EL (cell line): Measurements from ENCODE around the gene EPB41L3.
"Not testable (repeated sequence)": the region's sequence is repeated elsewhere in the genome, so short reads cannot be mapped to it uniquely, and the experiment has no call there.

ENCODE experiments used
- DNase-seq: peaks from one replicate; pipeline ENCODE4 v3.0.0-alpha.2; 2016

The EPB41L3 gene

DNA sequence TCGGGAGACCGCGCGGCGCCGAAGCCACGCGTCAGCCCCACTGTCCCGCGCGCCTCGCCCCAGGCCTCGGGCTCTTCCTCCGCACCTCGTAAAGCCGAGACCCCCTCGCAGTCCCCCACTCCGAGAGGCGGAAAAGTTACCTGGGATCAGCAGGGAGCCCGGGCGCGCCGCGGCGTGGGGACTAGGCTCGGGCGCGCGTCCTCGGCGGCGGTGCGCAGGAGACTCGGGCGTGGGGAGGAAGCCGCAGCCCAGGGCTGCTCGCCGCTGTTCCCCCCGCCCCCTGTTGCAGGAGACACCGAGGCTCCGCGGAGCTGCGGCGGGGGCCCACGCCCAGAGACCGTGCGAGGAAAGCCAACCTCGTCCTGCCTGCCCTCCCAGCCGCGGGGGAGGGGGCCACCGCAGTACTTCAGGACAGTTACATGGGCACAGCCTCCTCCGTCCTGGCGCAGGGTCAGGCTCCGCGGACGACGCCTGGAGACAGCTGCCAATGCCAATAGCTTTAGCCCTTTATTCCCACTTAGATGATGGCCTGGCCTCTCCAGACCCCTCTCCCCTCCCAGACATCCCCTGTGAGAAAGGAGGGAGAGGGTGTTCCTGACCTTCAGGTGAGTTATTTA, at the start of gene EPB41L3:
EPB41L3 (minus strand) TSS at position 225 of the 617 bp plus-strand sequence. CDS start 54,814 bp downstream, outside the sequence.
- DNase-seq: no peak

DNA sequence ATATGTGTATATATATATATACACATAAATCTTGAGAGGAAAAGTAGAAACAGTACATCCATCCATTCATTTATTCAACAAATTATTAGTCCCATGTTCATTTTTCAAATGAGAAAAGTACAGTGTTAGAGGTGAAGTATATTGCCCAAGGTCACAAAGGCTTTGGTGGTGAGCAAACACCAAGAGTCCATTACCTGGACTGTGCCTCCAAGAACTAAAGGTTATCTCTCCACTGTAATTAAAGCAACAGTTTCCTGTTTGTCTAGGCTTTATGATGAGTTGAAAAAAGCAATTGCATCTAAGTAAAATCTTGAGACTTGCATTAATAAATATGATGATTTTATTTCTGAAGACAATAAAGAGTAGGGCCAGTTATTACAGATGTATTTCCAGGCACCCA, 44.7 kb upstream of the EPB41L3 start:
- DNase-seq: no peak

DNA sequence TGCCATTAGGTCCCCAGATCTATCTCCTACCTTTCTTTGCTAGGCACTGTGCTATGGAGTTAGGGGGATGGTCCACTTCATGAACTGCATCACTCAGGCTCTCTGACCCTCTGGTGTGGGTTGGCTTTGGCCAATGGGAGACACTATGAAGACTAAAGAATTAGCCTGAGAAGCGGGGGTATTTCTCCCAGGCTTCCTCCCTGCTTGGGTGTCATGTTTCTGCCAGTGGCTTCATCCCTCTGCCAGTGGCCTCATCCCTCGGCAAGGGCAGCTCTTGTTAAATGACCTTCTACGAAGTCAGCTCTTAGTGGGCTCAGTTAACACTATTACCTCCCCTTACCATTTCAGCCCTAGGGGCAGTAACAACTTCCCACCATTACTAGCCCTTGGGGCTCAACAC, 41.9 kb upstream of the EPB41L3 start:
- DNase-seq: no peak

DNA sequence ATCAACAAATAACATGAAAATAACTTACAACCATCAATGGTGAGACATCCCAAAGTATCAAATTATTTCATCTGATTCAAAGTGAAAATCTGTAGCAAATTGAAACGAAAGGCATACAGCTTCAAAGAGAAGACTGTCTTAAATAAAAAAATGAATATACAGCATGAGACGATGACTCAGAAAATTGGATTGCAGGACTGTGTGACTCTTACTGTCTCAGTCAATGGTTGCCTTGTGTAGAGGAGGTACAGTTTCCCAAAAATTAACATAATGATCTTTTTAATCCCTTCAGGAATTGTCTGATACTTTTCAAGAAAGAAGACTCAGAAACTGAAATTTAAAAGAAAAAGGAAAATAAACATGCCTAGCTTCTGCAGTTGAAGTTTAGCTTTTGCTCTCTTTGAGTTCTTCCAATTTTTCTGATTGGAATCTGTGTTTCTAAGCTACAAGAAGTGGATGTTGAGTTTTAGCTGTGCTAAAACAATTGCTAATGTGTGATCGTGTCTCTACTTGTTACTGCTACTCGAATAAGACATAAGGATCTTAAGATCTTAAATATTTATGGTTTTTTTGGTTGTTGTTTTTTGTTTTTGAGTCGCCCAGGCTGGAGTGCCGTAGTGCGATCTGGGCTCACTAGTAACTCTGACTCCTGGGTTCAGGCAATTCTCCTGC, 41.1 kb upstream of the EPB41L3 start:
- no peak for DNase-seq

DNA sequence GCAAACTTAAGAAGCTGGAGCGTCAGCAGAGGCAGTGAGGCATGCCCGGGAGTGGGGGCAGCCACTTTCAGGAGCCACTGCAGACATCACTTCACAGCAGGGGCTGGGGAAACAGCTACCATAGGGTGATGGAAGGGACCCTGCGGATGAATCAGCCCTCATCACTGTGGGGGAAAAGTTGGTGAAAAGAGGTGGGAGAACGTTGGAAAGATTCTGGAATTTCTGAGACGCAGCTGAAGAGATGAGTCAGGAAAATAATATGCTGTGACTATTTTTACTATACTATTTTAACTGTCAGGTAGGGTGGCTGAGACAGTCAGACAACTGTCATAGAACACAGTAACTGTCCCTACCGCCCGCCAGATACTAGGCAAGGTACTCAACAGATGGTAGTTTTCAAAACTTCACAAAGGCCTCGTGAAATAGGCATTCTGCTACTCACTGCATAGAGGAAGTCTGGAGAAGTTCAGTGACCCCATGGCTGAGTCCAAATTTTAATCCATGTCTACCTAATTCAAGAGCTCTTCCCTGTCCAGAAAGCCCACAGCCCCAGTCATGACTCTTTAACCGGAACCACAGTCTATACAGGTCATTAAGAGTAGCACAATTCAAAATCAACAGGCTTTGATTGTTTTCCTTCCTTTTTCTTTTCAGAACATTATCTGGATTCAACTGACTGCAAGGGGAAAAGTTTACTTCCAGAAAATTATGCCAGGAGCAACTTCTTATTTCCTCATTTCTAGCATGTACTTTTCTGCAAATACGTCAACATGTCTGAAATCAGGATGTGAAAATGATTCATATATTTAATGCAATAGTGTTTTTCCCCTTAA, 39.3 kb upstream of the EPB41L3 start:
- DNase-seq: no peak

DNA sequence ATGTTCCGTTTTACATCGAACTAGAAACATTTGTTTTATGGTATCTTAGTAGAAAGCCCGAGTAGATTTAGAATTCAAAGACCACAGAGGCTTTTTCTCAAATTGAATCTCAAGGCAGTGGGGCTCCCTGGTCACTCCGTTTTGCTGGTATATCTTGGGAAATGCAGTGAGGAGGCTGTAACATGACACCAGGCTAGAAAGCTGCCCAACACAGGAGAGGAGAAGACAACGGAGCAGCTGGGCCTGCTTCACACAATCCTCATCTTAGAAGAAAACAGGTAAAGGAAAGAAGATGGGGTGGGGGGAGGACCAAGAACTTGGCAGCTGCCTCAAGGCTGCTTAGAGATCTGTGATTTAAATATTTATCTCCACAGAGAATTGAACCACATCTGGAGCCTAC, 38.3 kb upstream of the EPB41L3 start:
- DNase-seq: no peak

DNA sequence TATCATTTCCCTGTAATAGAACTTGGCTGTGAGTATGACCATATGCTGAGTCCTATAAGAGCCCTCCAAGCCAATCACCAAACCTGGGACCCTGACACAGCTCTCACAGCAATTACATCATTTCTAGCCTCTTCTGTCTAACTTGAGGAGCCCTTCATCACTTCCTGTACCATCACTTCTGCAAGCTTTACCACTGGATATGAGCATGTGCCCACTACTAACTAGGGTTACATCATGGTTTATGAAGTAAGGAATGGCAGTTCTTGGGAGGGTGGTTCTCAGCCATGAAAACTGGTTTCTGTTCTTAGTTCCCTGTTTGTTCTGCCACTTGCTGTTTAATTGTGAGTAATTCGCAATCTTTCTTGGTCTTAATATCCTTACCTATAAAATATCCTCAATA, 31.0 kb upstream of the EPB41L3 start:
- no peak for DNase-seq

DNA sequence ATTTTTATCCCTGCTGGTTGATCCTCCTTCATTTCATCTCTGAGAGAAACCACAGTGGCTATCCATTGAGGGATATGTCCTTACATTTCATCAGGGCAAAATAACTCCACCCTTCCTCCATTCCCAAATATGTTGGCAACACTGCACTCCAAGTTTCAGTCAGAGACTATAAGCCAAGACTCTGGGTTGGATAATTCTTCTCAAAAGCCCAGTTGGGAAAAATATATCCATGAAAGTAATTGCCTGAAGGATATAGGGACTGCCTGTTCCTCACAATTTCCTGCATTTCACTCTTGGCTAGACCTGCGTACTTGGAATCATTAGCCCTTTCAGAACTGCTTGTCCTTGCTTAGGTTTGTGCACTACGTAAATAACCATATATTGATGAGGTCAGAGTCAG, 27.9 kb upstream of the EPB41L3 start:
- DNase-seq: no peak

DNA sequence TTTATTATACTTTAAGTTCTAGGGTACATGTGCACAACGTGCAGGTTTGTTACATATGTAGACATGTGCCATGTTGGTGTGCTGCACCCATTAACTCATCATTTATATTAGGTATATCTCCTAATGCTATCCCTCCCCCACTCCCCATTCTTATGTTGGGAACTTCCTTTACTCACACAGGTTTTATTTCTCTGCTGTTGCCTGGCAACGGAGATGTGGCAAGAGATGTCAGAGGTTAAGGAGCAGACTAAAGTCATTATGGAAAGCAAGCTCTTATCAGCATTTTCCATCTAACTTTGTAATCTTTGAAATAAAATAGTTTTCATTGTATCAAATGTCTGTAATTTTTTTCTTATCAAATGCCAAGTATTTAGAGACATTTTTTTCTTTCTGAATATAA, 26.8 kb upstream of the EPB41L3 start:
- DNase-seq: not testable (repeated sequence)

DNA sequence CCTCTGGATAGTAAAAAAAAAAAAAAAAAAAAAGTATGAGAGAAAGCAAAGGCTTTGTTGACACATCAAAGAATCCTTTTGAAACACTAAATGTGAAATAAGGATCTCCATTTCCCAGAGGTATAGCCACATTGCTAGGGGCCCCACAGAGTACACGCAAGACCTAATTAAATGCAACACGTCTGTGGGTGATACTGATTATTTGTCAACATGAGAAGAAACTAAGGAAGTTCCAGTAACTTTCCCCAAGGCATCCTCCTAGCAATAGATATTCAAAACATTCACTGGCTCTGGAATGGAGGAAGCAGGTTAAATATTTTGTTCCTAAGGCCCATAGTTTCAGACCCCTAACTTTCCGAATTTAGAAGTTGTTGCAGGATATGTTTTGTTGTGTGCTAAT, 24.6 kb upstream of the EPB41L3 start:
- DNase-seq: no peak

DNA sequence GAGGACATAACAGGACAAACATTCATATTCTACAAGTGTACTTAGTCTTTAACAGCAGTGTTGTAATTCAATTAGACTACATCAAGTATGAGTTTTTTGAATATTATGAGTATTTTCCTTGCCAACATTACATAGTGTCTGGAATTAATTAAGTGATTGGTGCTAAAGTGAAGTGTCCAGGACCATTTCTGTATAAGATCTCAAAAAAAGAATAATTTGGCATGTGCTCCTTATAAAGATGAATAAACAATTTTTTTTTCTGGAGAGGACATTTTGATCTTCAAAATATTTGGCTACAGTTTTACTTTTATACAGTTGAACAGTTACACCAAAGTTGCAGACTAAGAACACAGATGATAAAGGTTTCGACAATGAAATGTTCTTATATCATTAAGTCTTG, 15.1 kb upstream of the EPB41L3 start:
- DNase-seq: no peak

DNA sequence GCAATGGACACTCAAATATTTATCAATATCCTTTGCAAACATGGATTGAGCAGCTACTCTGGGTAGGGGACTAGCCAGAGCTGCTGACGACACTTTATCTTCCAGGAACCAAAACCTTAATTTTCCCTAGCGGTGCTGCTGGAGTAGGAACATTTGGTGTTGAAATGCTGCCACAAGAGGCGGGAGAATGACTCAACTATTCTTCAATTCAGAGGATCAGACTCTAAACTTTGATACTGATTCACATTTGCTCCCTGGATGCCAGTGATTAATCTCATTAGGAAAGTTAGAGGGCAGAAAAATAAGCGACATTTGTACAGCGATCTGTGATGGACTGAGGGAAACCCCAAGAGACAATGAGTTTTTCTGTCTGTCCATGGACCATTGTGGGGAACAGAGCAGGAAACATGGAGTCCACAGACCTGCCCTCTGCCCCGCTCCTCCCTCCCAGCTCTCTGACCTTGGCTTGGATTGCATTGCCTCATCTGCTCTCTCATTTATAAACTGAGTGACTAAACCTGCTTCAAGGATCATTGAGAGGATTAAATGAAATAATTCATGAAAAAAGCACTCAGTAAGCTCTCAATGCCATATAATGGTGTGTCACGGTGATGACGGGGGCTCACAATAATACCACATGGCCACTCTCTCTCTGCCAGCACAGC, 12.6 kb upstream of the EPB41L3 start:
- DNase-seq: no peak

DNA sequence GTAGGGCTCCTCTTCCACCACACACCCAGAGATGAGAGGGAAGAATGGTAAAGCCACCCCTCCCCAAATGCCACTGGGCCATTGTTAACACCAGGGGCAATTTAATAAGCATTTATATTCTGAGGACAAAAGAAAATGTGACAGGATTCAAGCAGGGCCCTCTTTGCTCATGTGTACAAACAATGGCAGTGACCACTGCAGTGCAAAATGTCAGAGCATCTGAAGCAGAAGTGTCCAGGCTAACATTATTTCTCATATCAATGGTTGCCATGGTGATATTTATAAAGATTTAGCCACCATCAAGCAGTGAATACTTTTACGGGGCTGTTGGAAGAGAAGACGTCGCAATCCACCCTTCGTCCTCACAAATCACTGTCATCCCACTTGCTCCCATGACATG, 10.8 kb upstream of the EPB41L3 start:
- no peak for DNase-seq

DNA sequence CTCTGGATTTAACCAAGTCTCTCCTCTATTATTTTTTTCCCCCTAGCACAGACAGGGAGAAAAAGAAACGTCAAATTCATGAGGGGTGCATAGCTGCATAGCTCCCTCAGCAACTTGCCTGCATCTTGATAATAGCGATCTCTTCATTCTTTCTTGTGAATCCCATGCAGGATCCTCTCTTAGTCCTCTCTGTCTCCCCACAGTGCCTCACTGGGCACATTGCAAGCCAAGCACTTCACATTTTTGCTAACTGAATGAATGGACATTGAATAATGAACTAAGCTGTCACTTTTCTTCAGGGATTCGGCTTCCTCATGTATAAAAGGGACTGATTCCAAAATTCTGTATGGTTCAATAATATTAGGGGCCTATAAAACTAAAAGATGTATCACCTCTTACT, 2.9 kb upstream of the EPB41L3 start:
- DNase-seq: no peak

DNA sequence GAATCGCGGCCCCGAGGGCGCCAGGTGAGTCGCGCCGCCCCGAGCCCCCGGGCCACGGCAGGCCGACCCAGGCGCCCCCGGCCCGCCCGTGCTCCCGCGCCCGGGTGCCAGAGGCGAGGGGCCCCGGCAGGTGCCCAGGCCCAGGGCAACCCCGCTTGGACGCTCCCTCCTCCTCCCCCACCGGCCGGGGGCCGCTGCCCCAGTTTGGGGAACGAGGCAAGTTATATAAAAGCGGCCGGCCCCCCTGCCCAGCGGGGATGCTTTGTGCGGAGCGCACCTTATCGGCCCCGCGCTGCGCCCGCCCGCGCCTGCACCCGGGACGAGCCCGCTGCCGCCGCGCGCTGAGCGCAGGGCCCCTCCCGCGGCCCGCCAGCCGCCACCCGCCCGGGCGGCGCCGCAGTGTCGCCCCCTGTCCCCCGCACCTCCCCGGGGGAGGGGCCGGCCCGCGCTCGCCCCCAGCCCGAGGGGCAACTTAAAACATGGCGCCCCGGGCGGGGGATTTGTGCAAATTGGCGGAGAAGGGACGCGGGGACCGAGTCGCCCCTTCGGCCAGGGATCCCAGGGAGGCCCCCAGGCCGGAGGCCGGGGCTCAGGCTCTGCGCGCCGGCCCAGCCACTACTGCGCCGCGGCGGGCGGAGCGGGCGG, 639 bp downstream of the EPB41L3 start:
- DNase-seq: no peak

DNA sequence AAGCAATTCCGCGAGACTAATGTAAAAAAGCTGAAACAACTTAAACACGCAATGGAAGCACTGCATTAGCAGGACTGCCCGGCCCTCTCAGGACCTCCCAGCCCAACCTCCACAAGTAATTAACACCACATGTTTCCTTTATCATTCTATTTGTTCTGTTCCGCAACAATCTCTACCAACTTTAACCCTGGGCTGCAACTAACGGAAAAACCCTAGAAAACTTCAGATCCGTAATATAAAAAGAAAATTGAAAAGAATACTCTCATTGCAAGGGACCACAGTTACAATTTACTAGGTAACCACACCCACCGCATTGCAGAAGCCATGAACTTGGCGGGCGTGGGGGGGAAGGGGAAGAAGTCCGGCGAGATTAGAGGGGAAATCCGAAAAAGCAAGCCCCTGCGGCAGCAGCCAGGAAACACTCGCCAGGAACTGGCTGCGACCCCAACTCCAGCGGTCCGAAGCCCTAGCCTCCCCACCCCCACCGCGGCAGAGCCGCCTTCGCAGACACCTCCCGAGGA, 1.2 kb downstream of the EPB41L3 start:
- no peak for DNase-seq

DNA sequence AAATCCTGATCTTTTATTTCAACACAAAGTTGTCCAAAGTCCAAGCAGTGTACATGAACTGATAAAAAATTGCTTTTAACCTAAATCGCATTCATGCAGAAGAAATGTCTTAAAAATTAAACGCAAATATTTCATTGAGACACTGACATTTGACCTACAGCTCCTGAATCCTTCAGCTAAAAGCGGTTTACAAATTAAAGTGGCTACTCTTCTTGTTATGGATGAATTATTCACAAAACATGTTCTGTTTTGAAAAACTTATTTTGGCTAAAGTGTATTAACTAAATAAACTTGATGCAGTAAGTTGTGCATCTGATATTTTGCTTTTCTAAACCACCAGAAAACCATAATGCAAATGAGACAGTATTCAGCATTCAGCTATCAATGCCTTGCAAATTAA, 2.2 kb downstream of the EPB41L3 start:
- no peak for DNase-seq

DNA sequence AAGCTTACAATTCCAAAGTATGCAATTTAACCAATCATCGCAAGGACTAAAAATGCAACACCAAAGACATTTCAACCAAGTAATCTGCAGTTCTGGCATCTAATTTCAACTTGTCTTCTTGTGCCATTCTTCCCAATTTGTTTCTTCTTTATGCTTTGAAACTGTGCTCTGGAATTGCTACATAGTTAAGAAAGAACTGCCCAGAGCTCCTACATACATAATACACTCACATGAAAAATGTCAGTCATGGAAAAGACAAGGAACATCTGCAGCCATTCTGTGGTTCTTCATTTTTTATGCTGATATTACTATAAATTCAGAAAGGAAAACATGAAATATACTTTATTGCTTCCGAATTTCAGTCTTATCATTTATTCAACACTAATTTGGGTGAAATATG, 4.4 kb downstream of the EPB41L3 start:
- no peak for DNase-seq

DNA sequence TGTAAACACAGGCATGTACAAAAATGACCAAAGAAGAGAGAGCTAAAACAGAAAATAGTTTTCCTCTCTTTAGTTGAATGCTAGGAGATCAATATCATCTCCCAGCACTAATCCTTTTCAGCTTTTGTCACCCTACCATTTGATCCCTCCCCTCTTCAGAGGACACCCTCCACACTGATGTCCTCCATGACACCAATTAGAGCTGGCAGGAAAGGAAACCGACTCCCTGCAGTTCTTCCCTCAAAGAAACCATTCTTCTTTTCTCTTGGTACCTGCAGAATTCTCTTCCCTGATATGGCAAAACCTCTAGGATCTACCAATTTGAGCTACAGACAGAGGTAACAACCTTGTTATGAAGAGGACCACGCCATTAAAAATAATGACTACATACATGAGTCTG, 5.3 kb downstream of the EPB41L3 start:
- no peak for DNase-seq

DNA sequence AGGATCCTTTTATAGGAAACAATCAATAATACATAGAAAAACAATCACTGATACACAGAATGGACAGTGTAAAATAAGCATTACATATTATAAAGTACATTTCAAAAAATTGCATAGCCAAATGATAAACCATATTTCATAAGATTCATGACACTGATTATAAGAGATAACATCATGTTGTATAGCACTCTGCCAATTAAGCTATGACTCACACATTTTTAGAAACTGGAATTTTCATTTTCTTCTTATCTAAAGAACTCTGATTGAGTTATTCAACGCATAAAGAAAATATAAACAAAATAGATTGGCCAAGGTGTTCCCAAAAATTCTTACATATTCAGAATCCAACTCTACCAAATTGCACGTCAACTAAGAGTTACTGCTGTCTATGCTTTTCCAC, 5.9 kb downstream of the EPB41L3 start:
- no peak for DNase-seq

DNA sequence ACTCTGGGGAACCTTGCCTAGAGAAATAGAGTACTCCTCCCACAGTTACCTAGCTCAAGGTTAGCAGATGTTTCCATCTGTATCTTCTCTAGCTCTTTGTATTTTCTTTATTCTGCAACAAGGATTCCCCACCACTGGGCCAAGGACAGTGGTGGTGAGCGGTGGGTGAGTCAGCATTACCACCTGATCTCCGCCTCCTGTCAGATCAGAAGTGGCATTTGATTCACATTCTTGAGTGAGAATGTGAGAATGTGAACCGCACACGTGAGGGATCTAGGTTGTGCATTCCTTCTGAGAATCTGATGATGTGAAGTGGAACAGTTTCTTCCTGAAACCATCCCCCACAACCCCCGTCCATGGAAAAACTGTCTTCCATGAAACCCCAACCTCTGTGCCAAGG, 9.0 kb downstream of the EPB41L3 start:
- DNase-seq: no peak

DNA sequence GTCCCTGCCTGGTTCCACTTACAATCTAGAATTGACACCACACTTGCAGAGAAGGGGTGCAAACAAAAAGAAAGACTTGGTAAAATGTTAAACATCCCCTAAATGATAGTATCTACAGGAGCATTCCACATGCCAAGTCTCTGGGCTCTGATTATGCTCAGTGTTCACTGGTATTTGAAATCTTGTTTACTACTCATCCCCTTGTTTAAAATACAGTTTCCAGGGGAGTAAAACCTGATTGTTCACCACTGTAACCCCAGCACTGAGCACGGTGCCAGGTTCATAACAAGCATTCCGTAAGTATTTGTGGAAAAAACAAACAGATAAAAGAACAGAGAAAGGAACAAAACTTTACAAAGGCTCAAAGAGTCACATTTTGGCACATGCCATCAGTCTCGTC, 11.7 kb downstream of the EPB41L3 start:
- DNase-seq: no peak

DNA sequence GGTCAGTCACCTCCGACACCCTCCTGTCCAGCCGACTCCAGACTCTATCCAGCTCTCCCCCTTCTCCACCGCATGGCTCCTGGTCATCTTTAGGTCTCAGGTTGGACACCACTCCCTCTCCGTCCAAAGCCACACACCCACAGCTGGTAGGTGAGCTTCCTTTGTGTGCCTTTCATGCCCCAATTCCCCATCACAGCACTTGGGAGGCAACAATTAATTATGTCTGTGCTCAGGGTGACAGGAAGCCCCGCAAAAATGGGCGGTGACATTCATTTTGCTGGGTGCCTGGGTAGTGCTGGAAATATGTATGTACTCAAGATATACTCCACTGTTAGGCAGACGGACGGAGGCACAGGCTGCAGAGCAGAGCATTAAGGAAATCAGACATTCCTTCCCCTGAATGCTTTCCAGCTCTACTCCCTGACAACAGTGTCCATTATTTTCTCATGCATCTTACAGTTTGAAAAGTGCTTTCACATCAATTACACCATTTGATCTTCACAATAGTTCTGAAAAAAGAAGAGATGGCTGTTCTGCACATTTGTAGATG, 13.1 kb downstream of the EPB41L3 start:
- no peak for DNase-seq
